CD4-positive, alpha-beta T cell treated with Interleukin-2 at 100 ng/mL for 4 hours (primary cell): Measurements from ENCODE around the gene ASTN2.
"Not testable (repeated sequence)": the region's sequence is repeated elsewhere in the genome, so short reads cannot be mapped to it uniquely, and the experiment has no call there.

Source experiments
- DNase-seq: peaks from one replicate; pipeline ENCODE4 v3.0.0-alpha.2; 2020; ENCODE audit warnings: low spot score

Gene ASTN2

GRCh38 chr9:116927726-116928125 is 487.1 kb downstream of the ASTN2 start:
- DNase-seq = no peak

GRCh38 chr9:116925121-116925520 is 489.7 kb downstream of the ASTN2 start:
- DNase-seq = no peak

GRCh38 chr9:116924462-116925110 is 490.3 kb downstream of the ASTN2 start:
- DNase-seq = no peak

GRCh38 chr9:116917895-116918508 is 496.9 kb downstream of the ASTN2 start:
- not testable (repeated sequence) for DNase-seq

- DNase-seq = no peak
These were observed 501.3 kb downstream of the ASTN2 start for GRCh38 chr9:116913536-116913935.

- DNase-seq = no peak
These were observed 504.7 kb downstream of the ASTN2 start for GRCh38 chr9:116910201-116910600.

GRCh38 chr9:116907989-116908388 is 506.9 kb downstream of the ASTN2 start:
- DNase-seq = no peak

GRCh38 chr9:116905171-116905588 is 509.7 kb downstream of the ASTN2 start:
- no peak for DNase-seq

- DNase-seq = no peak
These were observed 510.7 kb downstream of the ASTN2 start for GRCh38 chr9:116904165-116904564.

GRCh38 chr9:116901260-116901659 is 513.6 kb downstream of the ASTN2 start:
- no peak for DNase-seq

GRCh38 chr9:116900543-116900942 is 514.3 kb downstream of the ASTN2 start:
- DNase-seq = no peak

- DNase-seq = no peak
These were observed 514.9 kb downstream of the ASTN2 start for GRCh38 chr9:116900007-116900367.

GRCh38 chr9:116899337-116900006 is 515.4 kb downstream of the ASTN2 start:
- no peak for DNase-seq

GRCh38 chr9:116898131-116898530 is 516.7 kb downstream of the ASTN2 start:
- DNase-seq = not testable (repeated sequence)

GRCh38 chr9:116897201-116897600 is 517.7 kb downstream of the ASTN2 start:
- DNase-seq = no peak

- no peak for DNase-seq
These were observed 518.9 kb downstream of the ASTN2 start for GRCh38 chr9:116895961-116896360.

- DNase-seq = no peak
These were observed 523.4 kb downstream of the ASTN2 start for GRCh38 chr9:116891424-116891823.

- not testable (repeated sequence) for DNase-seq
These were observed 526.4 kb downstream of the ASTN2 start for GRCh38 chr9:116888476-116888875.

- DNase-seq = no peak
These were observed 526.8 kb downstream of the ASTN2 start for GRCh38 chr9:116888066-116888465.

- DNase-seq = no peak
These were observed 531.2 kb downstream of the ASTN2 start for GRCh38 chr9:116883676-116884075.

GRCh38 chr9:116877072-116877471 is 537.8 kb downstream of the ASTN2 start:
- no peak for DNase-seq

- DNase-seq = no peak
These were observed 539.3 kb downstream of the ASTN2 start for GRCh38 chr9:116875576-116875975.
